ENCODE measurements around the gene TMED3.

Gene TMED3

GRCh38 chr15:79357566-79357965 is 46.7 kb downstream of the TMED3 start:
- H3K4me3 ChIP-seq (ENCODE audit: low read depth, low read length), result no peak overlapping the region
- H3K36me3 ChIP-seq (ENCODE audit: control insufficient read depth, insufficient read depth, low read length), result no peaks in the 10 kb centered on the region
- TF ChIP-seq, protein P1, sequence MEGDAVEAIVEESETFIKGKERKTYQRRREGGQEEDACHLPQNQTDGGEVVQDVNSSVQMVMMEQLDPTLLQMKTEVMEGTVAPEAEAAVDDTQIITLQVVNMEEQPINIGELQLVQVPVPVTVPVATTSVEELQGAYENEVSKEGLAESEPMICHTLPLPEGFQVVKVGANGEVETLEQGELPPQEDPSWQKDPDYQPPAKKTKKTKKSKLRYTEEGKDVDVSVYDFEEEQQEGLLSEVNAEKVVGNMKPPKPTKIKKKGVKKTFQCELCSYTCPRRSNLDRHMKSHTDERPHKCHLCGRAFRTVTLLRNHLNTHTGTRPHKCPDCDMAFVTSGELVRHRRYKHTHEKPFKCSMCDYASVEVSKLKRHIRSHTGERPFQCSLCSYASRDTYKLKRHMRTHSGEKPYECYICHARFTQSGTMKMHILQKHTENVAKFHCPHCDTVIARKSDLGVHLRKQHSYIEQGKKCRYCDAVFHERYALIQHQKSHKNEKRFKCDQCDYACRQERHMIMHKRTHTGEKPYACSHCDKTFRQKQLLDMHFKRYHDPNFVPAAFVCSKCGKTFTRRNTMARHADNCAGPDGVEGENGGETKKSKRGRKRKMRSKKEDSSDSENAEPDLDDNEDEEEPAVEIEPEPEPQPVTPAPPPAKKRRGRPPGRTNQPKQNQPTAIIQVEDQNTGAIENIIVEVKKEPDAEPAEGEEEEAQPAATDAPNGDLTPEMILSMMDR (IDR thresholded peaks at IDR 0.05), result no peak
- H3K9me3 ChIP-seq (ENCODE audit: control insufficient read depth, low read length), result no peaks in the 10 kb centered on the region
- no peak overlapping the region for H3K27ac ChIP-seq
- H3K79me2 ChIP-seq, result no peaks in the 10 kb centered on the region
- H3K27me3 ChIP-seq (ENCODE audit: control insufficient read depth, insufficient read depth, low read length), result no peaks in the 10 kb centered on the region
- no peak overlapping the region for H3K9ac ChIP-seq
- H2AFZ ChIP-seq, result no peak overlapping the region
- H3K4me1 ChIP-seq, result no peaks in the 10 kb centered on the region
- no peak overlapping the region for H3K4me2 ChIP-seq (ENCODE audit: low read length)

GRCh38 chr15:79358069-79358468 is 47.2 kb downstream of the TMED3 start:
- Histone ChIP-seq H3K4me2 (ENCODE audit: low read length) (no peak overlapping the region), H3K27ac (no peak overlapping the region), H3K9me3 (ENCODE audit: control insufficient read depth, low read length) (no peaks in the 10 kb centered on the region), H3K36me3 (ENCODE audit: control insufficient read depth, insufficient read depth, low read length) (no peaks in the 10 kb centered on the region), H3K79me2 (no peaks in the 10 kb centered on the region), H3K9ac (no peak overlapping the region), H2AFZ (no peak overlapping the region), H3K4me3 (ENCODE audit: low read depth, low read length) (no peak overlapping the region), H3K4me1 (no peaks in the 10 kb centered on the region), H3K27me3 (ENCODE audit: control insufficient read depth, insufficient read depth, low read length) (no peaks in the 10 kb centered on the region)
- TF ChIP-seq, protein P1 (IDR thresholded peaks at IDR 0.05), result no peak

GRCh38 chr15:79364571-79365240 is 53.8 kb downstream of the TMED3 start:
- TF ChIP-seq, protein P1 (IDR thresholded peaks at IDR 0.05), result no peak
- H3K4me2 ChIP-seq (ENCODE audit: low read length), result no peak overlapping the region
- H3K79me2 ChIP-seq, result no peaks in the 10 kb centered on the region
- H3K27me3 ChIP-seq (ENCODE audit: control insufficient read depth, insufficient read depth, low read length), result no peaks in the 10 kb centered on the region
- no peak overlapping the region for H3K27ac ChIP-seq
- H2AFZ ChIP-seq, result no peak overlapping the region
- no peak overlapping the region for H3K9ac ChIP-seq
- no peaks in the 10 kb centered on the region for H3K9me3 ChIP-seq (ENCODE audit: control insufficient read depth, low read length)
- no peaks in the 10 kb centered on the region for H3K4me1 ChIP-seq
- no peak overlapping the region for H3K4me3 ChIP-seq (ENCODE audit: low read depth, low read length)
- H3K36me3 ChIP-seq (ENCODE audit: control insufficient read depth, insufficient read depth, low read length), result no peaks in the 10 kb centered on the region

DNA sequence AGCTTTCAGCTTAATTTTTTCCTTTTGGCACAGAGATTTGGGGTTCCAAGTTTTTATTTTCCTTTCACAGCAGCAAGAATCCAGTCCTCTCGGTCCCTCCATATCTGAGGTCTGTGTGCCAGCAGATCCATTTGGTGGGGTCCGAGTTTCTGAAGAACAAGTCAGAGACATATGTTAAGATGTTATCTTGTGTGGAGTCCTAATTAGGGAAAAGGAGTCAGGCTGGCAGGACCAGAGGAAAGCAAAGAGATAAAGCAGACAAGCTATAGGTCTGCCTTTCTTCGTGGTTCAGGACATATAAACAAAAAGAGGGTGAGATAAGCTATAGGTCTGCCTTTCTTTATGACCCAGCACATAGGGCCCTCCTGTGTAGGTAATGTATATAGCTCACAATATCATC is 54.9 kb downstream of the TMED3 start:
- H3K27ac ChIP-seq, result no peak overlapping the region
- H3K36me3 ChIP-seq (ENCODE audit: control insufficient read depth, insufficient read depth, low read length), result no peaks in the 10 kb centered on the region
- no peaks in the 10 kb centered on the region for H3K9me3 ChIP-seq (ENCODE audit: control insufficient read depth, low read length)
- no peaks in the 10 kb centered on the region for H3K4me1 ChIP-seq
- H3K79me2 ChIP-seq, result no peaks in the 10 kb centered on the region
- H3K4me3 ChIP-seq (ENCODE audit: low read depth, low read length), result no peak overlapping the region
- H2AFZ ChIP-seq, result no peak overlapping the region
- TF ChIP-seq, protein P1 (IDR thresholded peaks at IDR 0.05), result no peak
- H3K4me2 ChIP-seq (ENCODE audit: low read length), result no peak overlapping the region
- H3K27me3 ChIP-seq (ENCODE audit: control insufficient read depth, insufficient read depth, low read length), result no peaks in the 10 kb centered on the region
- no peak overlapping the region for H3K9ac ChIP-seq

DNA sequence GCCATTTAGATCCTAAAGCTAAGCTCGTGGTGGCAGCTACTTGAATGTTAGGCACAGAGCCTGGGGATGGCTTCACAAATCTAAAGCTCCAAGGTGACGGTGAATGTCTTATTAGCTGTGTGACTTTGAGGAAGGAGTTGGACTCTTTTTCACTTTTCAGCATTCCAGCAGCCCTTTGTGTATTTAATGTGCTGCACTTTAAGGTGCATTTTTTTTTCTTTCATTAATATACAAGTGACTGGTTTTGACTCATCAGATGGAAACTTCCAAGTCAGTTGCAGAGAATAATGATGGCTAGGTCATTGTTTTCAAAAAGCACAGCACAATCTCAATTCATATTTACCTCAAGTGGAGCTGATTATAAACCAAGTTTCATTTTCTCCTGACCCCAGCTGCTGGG is 55.8 kb downstream of the TMED3 start:
- Histone ChIP-seq H3K4me2 (ENCODE audit: low read length) (no peak overlapping the region), H3K36me3 (ENCODE audit: control insufficient read depth, insufficient read depth, low read length) (no peaks in the 10 kb centered on the region)

More for the DNA sequence above, 55.8 kb downstream of the TMED3 start:
- no peak overlapping the region for H3K9ac ChIP-seq
- no peaks in the 10 kb centered on the region for H3K79me2 ChIP-seq
- H3K4me1 ChIP-seq, result no peaks in the 10 kb centered on the region
- TF ChIP-seq, protein P1 (IDR thresholded peaks at IDR 0.05), result no peak
- no peaks in the 10 kb centered on the region for H3K27me3 ChIP-seq (ENCODE audit: control insufficient read depth, insufficient read depth, low read length)
- no peaks in the 10 kb centered on the region for H3K9me3 ChIP-seq (ENCODE audit: control insufficient read depth, low read length)
- no peak overlapping the region for H3K27ac ChIP-seq
- H3K4me3 ChIP-seq (ENCODE audit: low read depth, low read length), result no peak overlapping the region
- no peak overlapping the region for H2AFZ ChIP-seq
